Measurements from ENCODE around the gene BOC. TPM values are rescaled to one million over a fixed set of nuclear protein-coding genes. Genes with fewer than 3 reads are reported as not detected.

Gene BOC
- total and polyA plus RNA-seq, 2 of the 13 experiments (the other 11 are each of a cell fraction or from before 2014, with no cell fraction given): 0.04 TPM; not detected in 1

DNA sequence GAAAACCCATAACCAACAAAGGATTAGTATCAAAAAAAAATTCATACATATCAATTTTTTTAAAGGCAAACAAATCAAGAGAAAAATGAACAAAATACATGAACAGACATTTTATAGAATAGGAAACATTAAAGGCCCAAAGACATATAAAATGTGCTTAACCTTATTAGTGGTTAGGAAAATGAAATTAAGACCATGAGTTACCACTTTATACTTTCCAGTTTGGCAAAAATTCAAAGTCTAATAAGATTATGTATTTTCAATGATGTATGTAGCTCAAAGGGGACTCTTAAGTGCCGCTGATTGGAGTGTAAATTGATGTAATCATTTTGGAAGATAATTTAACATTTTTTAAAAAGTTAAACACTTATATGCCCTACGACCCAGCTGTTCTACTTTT is 89.2 kb downstream of the BOC start:
- 49% methylated on average over 2 of the region's 2 CpGs for whole genome bisulfite sequencing (ENCODE audit: low lambda C conversion rate)
- Histone ChIP-seq H3K9ac (ENCODE audit: insufficient read depth, low read depth, low read length) (no peak overlapping the region), H3K27me3 (ENCODE audit: control insufficient read depth in 1 of 2, insufficient read depth in 2 of 2, low read length in 2 of 2) (no peaks in the 10 kb centered on the region), H3K36me3 (replicated peaks in 1 of 2; ENCODE audit: control insufficient read depth in 1 of 2, insufficient read depth in 2 of 2, low read length in 2 of 2) (no peaks in the 10 kb centered on the region), H3K27ac (ENCODE audit: extremely low read length, insufficient read depth, low read length) (no peak overlapping the region), H3K9me3 (ENCODE audit: low read length) (no peaks in the 10 kb centered on the region), H3K4me2 (ENCODE audit: low read depth, low read length) (no peak overlapping the region), H2AFZ (ENCODE audit: low read length) (no peak overlapping the region), H4K20me1 (ENCODE audit: insufficient read depth, low read length) (no peaks in the 10 kb centered on the region), H3K79me2 (ENCODE audit: insufficient read depth, low read length) (no peaks in the 10 kb centered on the region), H3K4me3 (replicated peaks in 1 of 3; ENCODE audit: insufficient read depth in 1 of 3, low read depth in 2 of 3, low read length in 3 of 3) (no peak overlapping the region), H3K4me1 (ENCODE audit: insufficient read depth, low read length) (no peaks in the 10 kb centered on the region)
- no peak for DNase-seq (ENCODE audit: low spot score)
- in situ Hi-C loops (cut with HindIII; ENCODE audit: extremely low pct_ligation_motif_present, low pct_unique_long_range_greater_than_20kb) (no loop called here), intact Hi-C loops (cut with micrococcal nuclease; ENCODE audit: unreplicated experiment) (no loop called here)
- no TSS peak for BruUV-seq (replicated peaks)
- ChIA-PET POLR2A (no interaction called here), CTCF (ENCODE audit: low intra/inter-chr PET ratio, low total read pairs) (no interaction called here)
- FAIRE-seq: no peak
- no peak for TF ChIP-seq TEF (CRISPR knock-in tag; IDR thresholded peaks at IDR 0.05)
- ATAC-seq: no peak

DNA sequence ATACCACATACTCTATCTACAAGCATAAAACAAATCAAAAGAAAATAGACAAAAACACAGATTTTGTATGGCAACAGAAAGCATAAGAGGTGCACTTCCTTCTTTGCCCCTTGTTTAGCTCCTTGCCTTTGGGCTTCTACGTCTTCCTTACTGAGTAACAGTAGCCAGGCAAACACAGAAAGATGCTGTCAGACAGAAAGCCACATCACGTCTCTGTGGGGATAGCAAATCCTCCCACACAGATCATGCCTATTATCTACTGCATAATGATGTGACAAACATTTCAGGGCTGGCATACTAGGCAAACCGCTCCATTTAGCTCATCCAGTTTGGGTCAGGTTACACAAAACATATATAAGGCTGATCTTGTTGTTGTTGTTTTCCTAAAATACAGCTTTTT is 92.7 kb downstream of the BOC start:
- 81% methylated on average over 3 of the region's 3 CpGs for WGBS (ENCODE audit: low lambda C conversion rate)
- CTCF ChIA-PET (ENCODE audit: low intra/inter-chr PET ratio, low total read pairs): no interaction called here
- H3K4me3 ChIP-seq (replicated peaks in 1 of 3; ENCODE audit: insufficient read depth in 1 of 3, low read depth in 2 of 3, low read length in 3 of 3): no peak overlapping the region

More for the DNA sequence above, 92.7 kb downstream of the BOC start:
- BruUV-seq (replicated peaks): no TSS peak
- H3K79me2 ChIP-seq (ENCODE audit: insufficient read depth, low read length): no peaks in the 10 kb centered on the region
- no peak for ATAC-seq
- no peaks in the 10 kb centered on the region for H4K20me1 ChIP-seq (ENCODE audit: insufficient read depth, low read length)
- H3K36me3 ChIP-seq (replicated peaks in 1 of 2; ENCODE audit: control insufficient read depth in 1 of 2, insufficient read depth in 2 of 2, low read length in 2 of 2): no peaks in the 10 kb centered on the region
- in situ Hi-C loops (cut with HindIII; ENCODE audit: extremely low pct_ligation_motif_present, low pct_unique_long_range_greater_than_20kb): no loop called here
- H3K27me3 ChIP-seq (ENCODE audit: control insufficient read depth in 1 of 2, insufficient read depth in 2 of 2, low read length in 2 of 2): no peaks in the 10 kb centered on the region
- no peaks in the 10 kb centered on the region for H3K4me1 ChIP-seq (ENCODE audit: insufficient read depth, low read length)
- no peak overlapping the region for H2AFZ ChIP-seq (ENCODE audit: low read length)
- H3K4me2 ChIP-seq (ENCODE audit: low read depth, low read length): no peak overlapping the region
- no peak overlapping the region for H3K9ac ChIP-seq (ENCODE audit: insufficient read depth, low read depth, low read length)
- DNase-seq (ENCODE audit: low spot score): no peak
- TF ChIP-seq, protein P1, sequence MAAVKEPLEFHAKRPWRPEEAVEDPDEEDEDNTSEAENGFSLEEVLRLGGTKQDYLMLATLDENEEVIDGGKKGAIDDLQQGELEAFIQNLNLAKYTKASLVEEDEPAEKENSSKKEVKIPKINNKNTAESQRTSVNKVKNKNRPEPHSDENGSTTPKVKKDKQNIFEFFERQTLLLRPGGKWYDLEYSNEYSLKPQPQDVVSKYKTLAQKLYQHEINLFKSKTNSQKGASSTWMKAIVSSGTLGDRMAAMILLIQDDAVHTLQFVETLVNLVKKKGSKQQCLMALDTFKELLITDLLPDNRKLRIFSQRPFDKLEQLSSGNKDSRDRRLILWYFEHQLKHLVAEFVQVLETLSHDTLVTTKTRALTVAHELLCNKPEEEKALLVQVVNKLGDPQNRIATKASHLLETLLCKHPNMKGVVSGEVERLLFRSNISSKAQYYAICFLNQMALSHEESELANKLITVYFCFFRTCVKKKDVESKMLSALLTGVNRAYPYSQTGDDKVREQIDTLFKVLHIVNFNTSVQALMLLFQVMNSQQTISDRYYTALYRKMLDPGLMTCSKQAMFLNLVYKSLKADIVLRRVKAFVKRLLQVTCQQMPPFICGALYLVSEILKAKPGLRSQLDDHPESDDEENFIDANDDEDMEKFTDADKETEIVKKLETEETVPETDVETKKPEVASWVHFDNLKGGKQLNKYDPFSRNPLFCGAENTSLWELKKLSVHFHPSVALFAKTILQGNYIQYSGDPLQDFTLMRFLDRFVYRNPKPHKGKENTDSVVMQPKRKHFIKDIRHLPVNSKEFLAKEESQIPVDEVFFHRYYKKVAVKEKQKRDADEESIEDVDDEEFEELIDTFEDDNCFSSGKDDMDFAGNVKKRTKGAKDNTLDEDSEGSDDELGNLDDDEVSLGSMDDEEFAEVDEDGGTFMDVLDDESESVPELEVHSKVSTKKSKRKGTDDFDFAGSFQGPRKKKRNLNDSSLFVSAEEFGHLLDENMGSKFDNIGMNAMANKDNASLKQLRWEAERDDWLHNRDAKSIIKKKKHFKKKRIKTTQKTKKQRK (IDR thresholded peaks at IDR 0.05; ENCODE audit: low read length): no peak
- TF ChIP-seq ZNF782 (CRISPR knock-in tag; IDR thresholded peaks at IDR 0.05; ENCODE audit: borderline replicate concordance): no peak
- TF ChIP-seq ZNF296 (CRISPR knock-in tag; conservative IDR thresholded peaks at IDR 0.05): no peak
- no peak for TF ChIP-seq MTA3 (CRISPR knock-in tag; IDR thresholded peaks at IDR 0.05)
- no peak for TF ChIP-seq MAX (IDR thresholded peaks at IDR 0.05)
- no peak for TF ChIP-seq ZNF772 (CRISPR knock-in tag; IDR thresholded peaks at IDR 0.05)
- no peak for TF ChIP-seq ZNF224 (CRISPR knock-in tag; IDR thresholded peaks at IDR 0.05)
- TF ChIP-seq ZNF260 (CRISPR knock-in tag; IDR thresholded peaks at IDR 0.05; ENCODE audit: borderline replicate concordance, low read depth): no peak
- TF ChIP-seq ZSCAN22 (CRISPR knock-in tag; IDR thresholded peaks at IDR 0.05): no peak
- no peak for TF ChIP-seq PTBP1 (IDR thresholded peaks at IDR 0.05; ENCODE audit: low read depth, low read length, poor library complexity, severe bottlenecking)
- TF ChIP-seq NKX3-1 (CRISPR knock-in tag; IDR thresholded peaks at IDR 0.05): no peak
- TF ChIP-seq FOXK2 (IDR thresholded peaks at IDR 0.05): no peak
- POLR2A ChIA-PET: no interaction called here
- FAIRE-seq: no peak
- H3K9me3 ChIP-seq (ENCODE audit: low read length): no peaks in the 10 kb centered on the region
- intact Hi-C loops (cut with micrococcal nuclease; ENCODE audit: unreplicated experiment): no loop called here
- H3K27ac ChIP-seq (ENCODE audit: extremely low read length, insufficient read depth, low read length): no peak overlapping the region

All from HepG2 (cell line).